OCI-LY7 (cell line): ENCODE data around the gene CKMT2. TPM values are rescaled to one million over a fixed set of nuclear protein-coding genes. Genes with fewer than 3 reads are reported as not detected.

Experiments used
- BruUV-seq: library from RNA; stranded (reverse); fragments of 400-500 nt; replicated peaks from 2 replicates; lab custom pipeline; 2021; lab: Mats Ljungman, UMichigan
- CTCF ChIA-PET: fragments of 300-600 bp; sonication (Branson Sonifier 250); formaldehyde crosslinking; loops from one replicate; lab custom pipeline; 2022; ENCODE audit warnings: antibody characterized with exemption; ENCODE audit not compliant: unreplicated experiment; lab: Charles Lee
- POLR2A ChIA-PET: fragments of 300-600 bp; sonication (Branson Sonifier 250); formaldehyde crosslinking; loops from one replicate; lab custom pipeline; 2022; ENCODE audit warnings: antibody characterized with exemption; lab: Charles Lee
- DNase-seq: peaks from one replicate; pipeline ENCODE4 v3.0.0-alpha.2; 2015; ENCODE audit warnings: low spot score
- H2AFZ ChIP-seq: fragments of 200-600 bp; sonication (generic), shearing (Covaris generic); 2 replicates; pipeline ENCODE4 v1.6.1; 2014; ENCODE audit warnings: mild to moderate bottlenecking, antibody characterized with exemption, low read length, moderate library complexity
- H3K27ac ChIP-seq: fragments of 200-600 bp; sonication (generic); 2 replicates; pipeline ENCODE4 v1.5.1; 2014; ENCODE audit warnings: mixed run types, low read depth, mild to moderate bottlenecking, moderate library complexity, low read length, inconsistent platforms; ENCODE audit not compliant: poor library complexity, severe bottlenecking
- H3K36me3 ChIP-seq: fragments of 200-600 bp; sonication (generic); 2 replicates; pipeline ENCODE4 v1.6.1; 2014; ENCODE audit warnings: mild to moderate bottlenecking, antibody characterized with exemption, low read length, moderate library complexity, mixed read lengths; ENCODE audit not compliant: insufficient read depth
- H3K4me1 ChIP-seq: fragments of 200-600 bp; sonication (generic); 2 replicates; pipeline ENCODE4 v1.5.1; 2014; ENCODE audit warnings: mild to moderate bottlenecking, low read length; ENCODE audit not compliant: insufficient read depth, poor library complexity, severe bottlenecking
- H3K4me2 ChIP-seq: fragments of 200-600 bp; sonication (generic); 2 replicates; pipeline ENCODE4 v1.6.1; 2014; ENCODE audit warnings: mild to moderate bottlenecking, low read length
- H3K4me3 ChIP-seq: fragments of 200-600 bp; sonication (generic); 2 replicates; pipeline ENCODE4 v1.5.1; 2014; ENCODE audit warnings: mild to moderate bottlenecking, low read depth, low read length; ENCODE audit not compliant: poor library complexity, severe bottlenecking
- H3K79me2 ChIP-seq: fragments of 200-600 bp; sonication (generic); 2 replicates; pipeline ENCODE4 v1.6.1; 2016; ENCODE audit warnings: low read depth, mild to moderate bottlenecking, low read length, moderate library complexity, mixed read lengths; ENCODE audit not compliant: insufficient read depth
- H3K9me2 ChIP-seq: fragments of 200-600 bp; sonication (generic); 2 replicates; pipeline ENCODE4 v1.6.1; 2016; ENCODE audit warnings: mild to moderate bottlenecking, low read length, mixed read lengths; ENCODE audit not compliant: insufficient read depth
- H3K9me3 ChIP-seq: fragments of 200-600 bp; sonication (generic); 2 replicates; pipeline ENCODE4 v1.6.1; 2014; ENCODE audit warnings: mild to moderate bottlenecking, mixed run types, low read length, mixed read lengths
- H4K20me1 ChIP-seq: fragments of 200-600 bp; sonication (generic); 2 replicates; pipeline ENCODE4 v1.6.1; 2014; ENCODE audit warnings: mild to moderate bottlenecking, antibody characterized with exemption, low read length, moderate library complexity, mixed read lengths; ENCODE audit not compliant: insufficient read depth
- CTCF ChIP-seq: fragments of 200-600 bp; sonication (generic); conservative IDR thresholded peaks from 2 replicates; pipeline ENCODE4 v1.5.1; 2014; ENCODE audit warnings: mild to moderate bottlenecking, antibody characterized with exemption, low read length, moderate library complexity, mixed read lengths
- EZH2phosphoT487 ChIP-seq: fragments of 200-600 bp; sonication (generic); IDR thresholded peaks from 2 replicates; pipeline ENCODE4 v1.6.1; 2018; ENCODE audit warnings: low read depth, borderline replicate concordance, mild to moderate bottlenecking, mixed run types, antibody characterized with exemption, low read length, moderate library complexity, mixed read lengths
- intact Hi-C: fragments of 100-400 bp; cut with micrococcal nuclease; formaldehyde crosslinking; loops from one replicate; pipeline ENCODE4 v1.10.0; 2022; ENCODE audit not compliant: unreplicated experiment
- total RNA-seq, 2 experiments: library from RNA; depleted of rRNA in 1 of 2; stranded (reverse); fragments of >200 nt in 1 of 2; shearing (Covaris generic) in 1 of 2; gene quantifications; 2 replicates each; pipeline ENCODE4 v1.2.3, GENCODE V29; 2014 to 2022

The CKMT2 gene
- total RNA-seq, 2 experiments from 2014 or later, result not detected

- no peak overlapping the region for H3K4me3 ChIP-seq
- no peaks in the 10 kb centered on the region for H4K20me1 ChIP-seq
- DNase-seq, result no peak
- H3K36me3 ChIP-seq, result no peaks in the 10 kb centered on the region
- ChIA-PET CTCF (no interaction called here), POLR2A (no interaction called here)
- no peaks in the 10 kb centered on the region for H3K9me3 ChIP-seq
- no peak overlapping the region for H3K27ac ChIP-seq
- BruUV-seq, result no TSS peak
- H3K4me1 ChIP-seq, result no peaks in the 10 kb centered on the region
- H3K4me2 ChIP-seq, result no peak overlapping the region
- H3K9me2 ChIP-seq, result no peaks in the 10 kb centered on the region
- no peak overlapping the region for H2AFZ ChIP-seq
- TF ChIP-seq EZH2phosphoT487 (no peak), CTCF (no peak)
- intact Hi-C loops, result no loop called here
- no peaks in the 10 kb centered on the region for H3K79me2 ChIP-seq
These were observed 7.9 kb downstream of the CKMT2 start for GRCh38 chr5:81241001-81241400.

GRCh38 chr5:81241961-81242648, 9.0 kb downstream of the CKMT2 start:
- CTCF ChIA-PET, result no interaction called here
- no peaks in the 10 kb centered on the region for H3K9me3 ChIP-seq
- POLR2A ChIA-PET, result no interaction called here
- H4K20me1 ChIP-seq, result no peaks in the 10 kb centered on the region
- H2AFZ ChIP-seq, result no peak overlapping the region
- DNase-seq, result no peak
- intact Hi-C loops, result no loop called here
- no peaks in the 10 kb centered on the region for H3K4me1 ChIP-seq
- no peaks in the 10 kb centered on the region for H3K36me3 ChIP-seq
- H3K27ac ChIP-seq, result no peak overlapping the region
- no peak overlapping the region for H3K4me3 ChIP-seq
- no peak for TF ChIP-seq CTCF
- TF ChIP-seq EZH2phosphoT487, result no peak
- no peaks in the 10 kb centered on the region for H3K79me2 ChIP-seq
- no peak overlapping the region for H3K4me2 ChIP-seq
- H3K9me2 ChIP-seq, result no peaks in the 10 kb centered on the region
- no TSS peak for BruUV-seq

GRCh38 chr5:81242906-81243436, 9.8 kb downstream of the CKMT2 start:
- Histone ChIP-seq H3K36me3 (no peaks in the 10 kb centered on the region), H3K4me2 (no peak overlapping the region), H3K9me2 (no peaks in the 10 kb centered on the region), H3K9me3 (no peaks in the 10 kb centered on the region), H4K20me1 (no peaks in the 10 kb centered on the region), H3K79me2 (no peaks in the 10 kb centered on the region), H3K27ac (no peak overlapping the region), H3K4me3 (no peak overlapping the region), H2AFZ (no peak overlapping the region), H3K4me1 (no peaks in the 10 kb centered on the region)
- ChIA-PET POLR2A (no interaction called here), CTCF (no interaction called here)
- intact Hi-C loops, result no loop called here
- TF ChIP-seq CTCF (no peak), EZH2phosphoT487 (no peak)
- no TSS peak for BruUV-seq
- no peak for DNase-seq
